A549 treated with GW870086 at 1 μM for 4 hours (cell line): ENCODE measurements around the gene OR8B8. TPM values are rescaled to one million over a fixed set of nuclear protein-coding genes. Genes with fewer than 3 reads are reported as not detected.

Experiments
- total RNA-seq: library from RNA; stranded (reverse); fragments of 200-300 nt; extraction: Qiagen RNA extraction; gene quantifications from 5 replicates; pipeline ENCODE4 v1.2.3, GENCODE V29; 2022; ENCODE audit warnings: low read depth

OR8B8 gene
- not detected in 5 replicates for total RNA-seq

GRCh38 chr11:124445646-124446150, at the start of gene OR8B8:
Gene OR8B8 (minus strand): TSS chr11:124445696. CDS start chr11:124441085, 4,611 bp downstream.

GRCh38 chr11:124424384-124424921, 21.0 kb downstream of the OR8B8 start, which contains the start of gene OR8B4:
Gene OR8B4 (minus strand): TSS chr11:124424871. CDS start chr11:124424871, 0 bp downstream.

GRCh38 chr11:124398924-124399323, 46.6 kb downstream of the OR8B8 start, which contains the start of gene OR8B3:
Gene OR8B3 (minus strand): TSS chr11:124399024. CDS start chr11:124397351, 1,673 bp downstream.

Other genes with a start within 250 kb of the OR8B8 start
- gene OR8G1, start 204.6 kb downstream of the OR8B8 start, total RNA-seq: not detected in 5 replicates
- gene OR8G5, start 189.3 kb downstream of the OR8B8 start, total RNA-seq: not detected in 5 replicates
- not detected in 5 replicates for gene OR8D1, start 131.7 kb downstream of the OR8B8 start, total RNA-seq
- not detected in 5 replicates for gene OR8D2, start 125.5 kb downstream of the OR8B8 start, total RNA-seq
- gene OR8B2, start 61.2 kb downstream of the OR8B8 start, total RNA-seq: not detected in 5 replicates
- not detected in 5 replicates for gene OR8B3, start 46.7 kb downstream of the OR8B8 start, total RNA-seq
- not detected in 5 replicates for gene OR8B4, start 20.8 kb downstream of the OR8B8 start, total RNA-seq
- gene OR8B12, start 98.0 kb upstream of the OR8B8 start, total RNA-seq: not detected in 5 replicates
- not detected in 5 replicates for gene OR8A1, start 124.3 kb upstream of the OR8B8 start, total RNA-seq
- not detected in 5 replicates for gene PANX3, start 165.7 kb upstream of the OR8B8 start, total RNA-seq
- gene TBRG1, start 177.2 kb upstream of the OR8B8 start, total RNA-seq: 16.2 to 18.3 TPM (median 17.7 TPM) in 5 replicates
- 12.0 to 16.7 TPM (median 15.0 TPM) in 5 replicates for gene SIAE, start 228.0 kb upstream of the OR8B8 start, total RNA-seq
- 17.7 to 30.1 TPM (median 20.1 TPM) in 5 replicates for gene SPA17, start 228.2 kb upstream of the OR8B8 start, total RNA-seq